Smooth muscle cell (in vitro differentiated cells): ENCODE measurements around the gene NOL7. TPM values are rescaled to one million over a fixed set of nuclear protein-coding genes. Genes with fewer than 3 reads are reported as not detected.

Experiments
- DNase-seq: peaks from one replicate; lab custom pipeline; 2025; ENCODE audit not compliant: unreplicated experiment; lab: John Stamatoyannopoulos, UW
- H2AFZ ChIP-seq: fragments of 200-600 bp; sonication (generic); 2 replicates; pipeline ENCODE4 v1.6.0; 2016; ENCODE audit warnings: antibody characterized with exemption, low read depth, mild to moderate bottlenecking
- H3F3A ChIP-seq: fragments of 200-600 bp; sonication (generic); 2 replicates; pipeline ENCODE4 v1.6.0; 2017; ENCODE audit warnings: antibody characterized with exemption, low read depth
- H3K27ac ChIP-seq: fragments of 200-600 bp; sonication (generic); 2 replicates; pipeline ENCODE4 v1.5.1; 2016; ENCODE audit warnings: low read depth, mild to moderate bottlenecking
- H3K27me3 ChIP-seq: fragments of 200-600 bp; sonication (generic); 2 replicates; pipeline ENCODE4 v1.6.1; 2016; ENCODE audit warnings: low read depth, mild to moderate bottlenecking
- H3K36me3 ChIP-seq: fragments of 200-600 bp; sonication (generic); 2 replicates; pipeline ENCODE4 v1.5.1; 2016; ENCODE audit warnings: low read depth
- H3K4me1 ChIP-seq: fragments of 200-600 bp; sonication (generic); 2 replicates; pipeline ENCODE4 v1.5.1; 2016; ENCODE audit warnings: low read depth
- H3K4me2 ChIP-seq: fragments of 200-600 bp; sonication (generic); 2 replicates; pipeline ENCODE4 v1.6.0; 2016; ENCODE audit warnings: mild to moderate bottlenecking
- H3K4me3 ChIP-seq: fragments of 200-600 bp; sonication (generic); 2 replicates; pipeline ENCODE4 v1.5.1; 2016; ENCODE audit warnings: mild to moderate bottlenecking
- H3K79me2 ChIP-seq: fragments of 200-600 bp; sonication (generic); 2 replicates; pipeline ENCODE4 v1.6.0; 2016; ENCODE audit warnings: low read depth, mild to moderate bottlenecking
- H3K9ac ChIP-seq: fragments of 200-600 bp; sonication (generic); 2 replicates; pipeline ENCODE4 v1.6.0; 2016; ENCODE audit warnings: low read depth
- H3K9me3 ChIP-seq: fragments of 200-600 bp; sonication (generic); replicated peaks from 2 replicates; pipeline ENCODE4 v1.5.1; 2016; ENCODE audit warnings: low read depth
- H4K20me1 ChIP-seq: fragments of 200-600 bp; sonication (generic); 2 replicates; pipeline ENCODE4 v1.6.0; 2016; ENCODE audit warnings: low read depth
- WGBS: methylation state at CpG from one replicate; pipeline ENCODE4 v1.1.7; 2016; ENCODE audit warnings: low lambda C conversion rate; 5-methylcytosine and 5-hydroxymethylcytosine counted together
- polyA plus RNA-seq: library from polyadenylated mRNA; unstranded; fragments of >200 nt; fragmentation: Nextera tagmentation; extraction: Ambion mirVana; gene quantifications from 2 replicates; pipeline ENCODE4 v1.2.1, GENCODE V29; 2016
- total RNA-seq: library from RNA; depleted of rRNA; stranded (reverse); fragments of >200 nt; gene quantifications from 2 replicates; pipeline ENCODE4 v1.2.3, GENCODE V29; 2014
- TF ChIP-seq, protein P1 (sequence below): fragments of 200-600 bp; sonication (generic); IDR thresholded peaks from 2 replicates; pipeline ENCODE4 v1.5.1; 2017; ENCODE audit warnings: borderline replicate concordance, mild to moderate bottlenecking, antibody characterized with exemption; ENCODE audit not compliant: insufficient read depth, poor library complexity, severe bottlenecking

The NOL7 gene
- total and polyA plus RNA-seq, 2 experiments from 2014 or later: 104 to 120 TPM

DNA sequence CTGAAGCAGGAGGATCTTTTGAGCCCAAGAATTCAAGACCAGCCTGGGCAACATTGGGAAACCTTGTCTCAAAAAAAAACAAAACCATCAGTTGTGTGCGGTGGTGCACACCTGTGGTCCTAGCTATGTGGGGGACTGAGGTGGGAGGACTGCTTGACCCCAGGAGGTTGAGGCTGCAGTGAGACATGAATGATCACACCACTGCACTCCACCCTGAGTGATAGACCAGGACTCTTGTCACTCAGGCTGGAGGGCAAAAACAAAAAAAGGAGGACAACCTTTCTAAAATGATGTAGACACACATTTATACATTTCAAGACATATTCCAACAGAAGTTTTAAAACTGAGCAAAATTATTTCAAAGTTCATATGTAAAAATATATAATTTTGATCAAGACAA is 45.1 kb downstream of the NOL7 start:
- Histone ChIP-seq H3K36me3 (no peaks in the 10 kb centered on the region), H4K20me1 (peaks cover 87% of the 10 kb centered on the region), H3K4me1 (peaks cover 20% of the 10 kb centered on the region), H3K9ac (no peak overlapping the region), H3F3A (no peaks in the 10 kb centered on the region), H3K4me2 (no peak overlapping the region), H2AFZ (no peak overlapping the region), H3K4me3 (no peak overlapping the region), H3K27ac (no peak overlapping the region), H3K27me3 (no peaks in the 10 kb centered on the region), H3K9me3 (no peaks in the 10 kb centered on the region), H3K79me2 (peaks cover 91% of the 10 kb centered on the region)
- DNase-seq: no peak
- TF ChIP-seq, protein P1, sequence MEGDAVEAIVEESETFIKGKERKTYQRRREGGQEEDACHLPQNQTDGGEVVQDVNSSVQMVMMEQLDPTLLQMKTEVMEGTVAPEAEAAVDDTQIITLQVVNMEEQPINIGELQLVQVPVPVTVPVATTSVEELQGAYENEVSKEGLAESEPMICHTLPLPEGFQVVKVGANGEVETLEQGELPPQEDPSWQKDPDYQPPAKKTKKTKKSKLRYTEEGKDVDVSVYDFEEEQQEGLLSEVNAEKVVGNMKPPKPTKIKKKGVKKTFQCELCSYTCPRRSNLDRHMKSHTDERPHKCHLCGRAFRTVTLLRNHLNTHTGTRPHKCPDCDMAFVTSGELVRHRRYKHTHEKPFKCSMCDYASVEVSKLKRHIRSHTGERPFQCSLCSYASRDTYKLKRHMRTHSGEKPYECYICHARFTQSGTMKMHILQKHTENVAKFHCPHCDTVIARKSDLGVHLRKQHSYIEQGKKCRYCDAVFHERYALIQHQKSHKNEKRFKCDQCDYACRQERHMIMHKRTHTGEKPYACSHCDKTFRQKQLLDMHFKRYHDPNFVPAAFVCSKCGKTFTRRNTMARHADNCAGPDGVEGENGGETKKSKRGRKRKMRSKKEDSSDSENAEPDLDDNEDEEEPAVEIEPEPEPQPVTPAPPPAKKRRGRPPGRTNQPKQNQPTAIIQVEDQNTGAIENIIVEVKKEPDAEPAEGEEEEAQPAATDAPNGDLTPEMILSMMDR: no peak
- 100% methylated on average over 1 of the region's 1 CpG for WGBS

DNA sequence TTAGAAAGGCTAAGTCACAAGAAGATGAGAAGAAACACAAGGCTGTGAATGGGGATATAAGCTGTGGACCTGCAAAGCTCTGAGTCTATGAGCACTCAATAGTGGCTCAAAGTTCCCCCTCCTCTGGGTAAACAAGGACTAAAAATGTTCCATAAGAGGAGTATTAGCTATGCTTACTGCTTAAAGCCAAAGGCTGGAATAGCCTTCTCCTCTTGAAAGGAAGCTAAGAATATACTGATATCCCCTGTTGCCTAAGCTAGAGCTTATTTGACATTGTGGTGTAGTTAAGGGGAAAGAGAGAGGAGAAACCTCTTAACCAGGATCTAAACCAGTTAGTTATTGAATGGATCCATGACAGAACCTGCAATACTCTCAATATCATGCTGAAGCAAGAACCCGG is 45.8 kb downstream of the NOL7 start:
- no peak overlapping the region for H3K4me3 ChIP-seq
- H2AFZ ChIP-seq: no peak overlapping the region
- TF ChIP-seq, protein P1: no peak
- H3K4me2 ChIP-seq: no peak overlapping the region
- no peaks in the 10 kb centered on the region for H3K36me3 ChIP-seq
- H3K9me3 ChIP-seq: no peaks in the 10 kb centered on the region
- peaks cover 93% of the 10 kb centered on the region for H4K20me1 ChIP-seq
- no peak overlapping the region for H3K27ac ChIP-seq
- no peaks in the 10 kb centered on the region for H3F3A ChIP-seq
- no peaks in the 10 kb centered on the region for H3K27me3 ChIP-seq
- no peak for DNase-seq
- H3K79me2 ChIP-seq: peaks cover 94% of the 10 kb centered on the region
- 100% methylated on average over 1 of the region's 1 CpG for WGBS
- peaks cover 24% of the 10 kb centered on the region for H3K4me1 ChIP-seq
- no peak overlapping the region for H3K9ac ChIP-seq

DNA sequence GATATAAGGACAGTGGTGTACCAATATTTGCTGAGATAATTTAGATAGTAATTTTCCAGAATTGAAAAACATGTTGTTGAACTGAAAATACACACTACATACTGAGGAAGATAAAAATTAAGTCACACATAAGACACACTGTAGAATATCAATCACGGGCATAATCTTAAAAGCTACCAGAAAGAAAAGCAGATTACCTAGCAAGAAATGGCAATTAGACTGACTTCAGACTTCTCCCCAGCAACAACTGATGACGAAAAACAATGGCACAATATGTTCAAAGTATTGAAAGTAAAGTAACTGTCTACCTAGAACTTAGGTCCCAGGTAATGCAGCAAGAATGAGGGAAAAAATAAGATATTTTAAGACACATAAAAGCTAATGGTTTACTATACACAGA is 46.5 kb downstream of the NOL7 start:
- Histone ChIP-seq H3K4me3 (no peak overlapping the region), H3K36me3 (no peaks in the 10 kb centered on the region), H3K9ac (no peak overlapping the region), H3K9me3 (no peaks in the 10 kb centered on the region), H3K4me1 (peaks cover 24% of the 10 kb centered on the region), H3K4me2 (no peak overlapping the region), H4K20me1 (peaks cover 97% of the 10 kb centered on the region), H3K27me3 (no peaks in the 10 kb centered on the region), H3K27ac (no peak overlapping the region), H3K79me2 (peaks cover 94% of the 10 kb centered on the region), H3F3A (no peaks in the 10 kb centered on the region), H2AFZ (no peak overlapping the region)
- DNase-seq: no peak
- TF ChIP-seq, protein P1: no peak
- 85% methylated on average over 2 of the region's 2 CpGs for whole genome bisulfite sequencing

DNA sequence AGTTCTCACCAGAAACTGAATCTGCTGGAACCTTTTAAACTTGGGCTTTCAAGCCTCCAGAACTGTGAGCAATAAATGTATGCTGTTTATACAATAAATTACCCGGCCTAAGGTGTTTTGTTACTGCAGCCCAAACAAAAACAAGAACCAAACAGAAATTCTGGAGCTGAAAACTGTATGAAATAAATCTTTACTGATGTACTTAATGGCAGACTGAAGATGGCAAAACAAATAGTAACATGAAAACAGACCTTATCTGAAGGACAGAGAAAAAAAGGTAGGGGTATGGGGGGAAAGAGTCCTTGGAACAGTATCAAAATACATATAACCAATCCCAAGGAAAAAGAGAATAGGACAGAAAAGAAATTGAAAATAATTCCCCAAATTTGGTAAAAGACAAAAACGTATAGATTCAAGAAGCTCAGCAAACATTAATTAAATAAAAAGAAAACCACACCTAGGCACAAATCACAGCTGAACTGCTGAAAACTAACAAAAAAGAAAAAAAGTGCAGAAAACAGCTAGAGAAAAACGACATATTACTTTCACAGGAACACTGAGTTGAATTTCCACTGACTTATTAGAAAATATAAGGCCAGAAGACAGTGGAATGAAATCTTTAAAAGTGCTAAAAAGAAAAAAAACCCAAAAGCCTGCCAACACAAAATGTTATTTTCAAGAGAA is 47.7 kb downstream of the NOL7 start:
- WGBS: 90% methylated on average over 3 of the region's 3 CpGs
- TF ChIP-seq, protein P1: no peak

More for the DNA sequence above, 47.7 kb downstream of the NOL7 start:
- Histone ChIP-seq H3K4me3 (no peak overlapping the region), H3K27ac (no peak overlapping the region), H3F3A (no peaks in the 10 kb centered on the region), H4K20me1 (peaks cover 98% of the 10 kb centered on the region), H3K4me1 (peaks cover 24% of the 10 kb centered on the region), H3K36me3 (no peaks in the 10 kb centered on the region), H3K79me2 (peaks cover 98% of the 10 kb centered on the region), H3K9me3 (no peaks in the 10 kb centered on the region), H3K27me3 (no peaks in the 10 kb centered on the region), H3K9ac (no peak overlapping the region), H2AFZ (no peak overlapping the region), H3K4me2 (no peak overlapping the region)
- no peak for DNase-seq
